ENCODE results near the gene WDR45B.

WDR45B gene

DNA sequence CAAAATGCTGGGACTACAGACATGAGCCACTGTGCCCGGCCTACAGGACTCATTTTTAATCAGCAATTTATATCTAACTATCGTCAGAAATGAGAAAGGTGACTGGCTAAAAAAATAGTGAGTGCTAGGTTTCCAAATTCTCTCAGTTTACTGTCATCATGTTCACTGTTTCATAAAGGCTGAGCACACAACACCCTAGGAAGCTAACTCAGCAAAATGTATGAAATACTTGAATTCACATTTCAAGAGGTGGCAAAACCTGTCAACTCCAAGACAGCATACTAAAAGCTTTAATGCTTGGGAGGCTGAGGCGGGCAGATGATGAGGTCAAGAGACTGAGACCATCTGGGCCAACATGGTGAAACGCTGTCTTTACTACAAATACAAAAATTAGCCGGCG lies 16.7 kb downstream of the WDR45B start:
- DNase-seq (ENCODE audit: low read depth in 1 of 2, low spot score in 1 of 2), result no peak

DNA sequence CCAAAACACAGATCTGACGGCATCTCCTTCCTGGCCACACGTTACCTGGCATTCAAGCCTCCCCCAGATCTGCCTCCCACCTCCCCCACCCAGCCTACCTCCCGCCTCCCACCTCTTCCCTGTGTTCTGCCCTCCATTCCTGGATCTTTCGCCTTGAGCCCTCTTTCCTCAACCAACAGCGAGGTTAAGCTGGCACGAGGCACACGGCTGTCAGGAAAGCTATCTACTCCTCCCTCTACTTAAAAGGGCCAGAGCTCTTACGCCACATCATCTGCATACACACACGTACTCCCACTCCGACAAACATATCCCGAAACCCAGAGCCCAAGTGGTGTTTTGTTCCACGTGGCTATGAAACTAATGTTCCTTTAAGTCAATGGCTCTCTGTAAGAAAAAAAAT lies 18.0 kb downstream of the WDR45B start:
- DNase-seq (ENCODE audit: low read depth in 1 of 2, low spot score in 1 of 2), result no peak

DNA sequence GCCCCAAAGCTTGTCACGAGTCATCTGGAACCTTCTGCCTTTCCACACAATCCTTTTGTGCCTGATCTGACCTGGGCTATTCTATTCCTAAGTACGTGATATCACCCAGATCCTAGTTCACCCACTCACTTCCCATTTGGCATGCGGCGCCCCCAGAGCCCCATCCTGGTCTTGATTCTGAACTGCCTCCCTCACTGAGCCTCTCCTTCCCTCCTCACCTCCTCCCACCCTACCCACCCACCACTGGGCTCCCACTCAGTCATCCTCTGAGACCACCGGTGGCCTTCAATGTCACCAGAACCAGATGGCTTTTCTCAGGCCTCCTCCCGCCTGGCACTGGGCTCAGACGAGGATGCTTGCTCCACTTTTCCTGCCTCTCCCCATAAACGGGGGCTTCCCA lies 18.5 kb downstream of the WDR45B start:
- DNase-seq (ENCODE audit: low read depth in 1 of 2, low spot score in 1 of 2), result no peak

DNA sequence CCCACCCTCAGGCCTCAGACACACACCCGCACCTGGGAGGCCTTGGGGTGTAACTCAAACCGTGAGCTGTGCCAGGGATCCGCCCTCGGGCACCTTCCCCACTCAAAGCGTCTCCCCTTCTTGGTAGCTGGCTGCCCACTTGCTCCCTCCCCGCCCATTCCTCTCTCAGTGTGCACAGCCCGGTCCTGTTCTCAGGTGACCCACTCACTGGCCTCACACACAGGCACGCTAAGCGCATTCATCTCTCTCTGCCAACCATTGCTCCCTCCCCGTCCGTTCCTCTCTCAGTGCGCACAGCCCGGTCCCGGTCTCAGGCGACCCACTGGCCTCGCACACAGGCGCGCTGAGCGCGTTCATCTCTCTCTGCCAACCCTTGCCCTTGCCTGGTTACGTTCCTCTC lies 20.8 kb downstream of the WDR45B start:
- DNase-seq (ENCODE audit: low read depth in 1 of 2, low spot score in 1 of 2), result no peak

DNA sequence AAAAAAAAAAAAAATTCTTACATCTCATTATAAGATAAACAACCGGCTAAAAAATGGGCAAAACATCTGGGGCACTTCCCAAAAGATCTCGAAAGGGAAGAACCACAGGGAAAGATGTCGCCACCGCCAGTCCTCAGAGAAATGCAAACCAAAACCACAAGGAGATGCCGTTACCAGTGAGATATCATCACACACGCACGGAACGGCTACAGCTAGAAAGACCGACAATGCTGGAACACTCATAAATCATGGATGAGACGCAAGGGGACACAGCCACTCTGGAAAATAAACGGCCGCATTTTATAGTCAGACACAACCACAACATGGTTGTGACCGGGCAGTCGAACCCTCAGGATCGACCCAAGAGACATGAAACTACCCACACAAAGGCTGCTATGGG lies 24.5 kb downstream of the WDR45B start:
- DNase-seq (ENCODE audit: low read depth in 1 of 2, low spot score in 1 of 2), result no peak

DNA sequence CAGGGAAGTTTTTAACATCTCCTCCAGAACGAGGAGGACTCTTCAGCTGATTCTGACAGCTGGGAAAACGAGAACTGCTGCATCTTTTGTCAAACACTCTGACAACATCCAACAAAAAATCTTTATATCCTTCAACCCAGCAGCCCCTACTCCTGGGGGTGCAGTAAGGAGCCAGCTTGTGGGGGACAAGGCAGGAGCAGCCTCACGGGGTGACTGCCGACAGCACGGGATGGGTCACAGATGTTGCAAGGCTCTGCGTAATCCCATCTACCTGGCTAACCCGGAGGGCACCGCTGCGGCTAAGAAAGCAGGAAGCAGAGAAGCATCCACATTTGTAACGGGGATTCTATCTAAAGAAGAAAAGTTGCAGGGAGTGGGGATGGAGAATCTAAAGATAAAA lies 28.6 kb downstream of the WDR45B start:
- no peak for DNase-seq (ENCODE audit: low read depth in 1 of 2, low spot score in 1 of 2)

DNA sequence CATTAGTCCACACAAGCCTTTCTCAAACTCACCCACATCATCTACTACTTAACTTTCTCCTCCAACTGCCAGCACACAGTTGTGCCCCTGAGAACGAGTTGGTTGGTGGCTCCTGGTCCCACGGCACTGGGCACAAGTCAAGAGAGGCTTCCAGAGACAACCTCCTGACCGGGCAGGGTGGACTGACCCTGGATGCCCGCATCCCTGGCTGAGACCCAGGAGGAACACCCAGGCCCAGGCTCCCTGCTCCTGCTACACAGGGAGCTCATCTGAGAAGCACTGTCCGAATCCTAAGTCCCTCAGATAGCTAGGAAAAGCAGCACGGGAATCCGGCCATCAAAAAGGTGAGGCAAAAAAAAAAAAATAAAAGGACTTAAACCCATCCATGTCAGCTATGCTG lies 29.0 kb downstream of the WDR45B start:
- no peak for DNase-seq (ENCODE audit: low read depth in 1 of 2, low spot score in 1 of 2)

DNA sequence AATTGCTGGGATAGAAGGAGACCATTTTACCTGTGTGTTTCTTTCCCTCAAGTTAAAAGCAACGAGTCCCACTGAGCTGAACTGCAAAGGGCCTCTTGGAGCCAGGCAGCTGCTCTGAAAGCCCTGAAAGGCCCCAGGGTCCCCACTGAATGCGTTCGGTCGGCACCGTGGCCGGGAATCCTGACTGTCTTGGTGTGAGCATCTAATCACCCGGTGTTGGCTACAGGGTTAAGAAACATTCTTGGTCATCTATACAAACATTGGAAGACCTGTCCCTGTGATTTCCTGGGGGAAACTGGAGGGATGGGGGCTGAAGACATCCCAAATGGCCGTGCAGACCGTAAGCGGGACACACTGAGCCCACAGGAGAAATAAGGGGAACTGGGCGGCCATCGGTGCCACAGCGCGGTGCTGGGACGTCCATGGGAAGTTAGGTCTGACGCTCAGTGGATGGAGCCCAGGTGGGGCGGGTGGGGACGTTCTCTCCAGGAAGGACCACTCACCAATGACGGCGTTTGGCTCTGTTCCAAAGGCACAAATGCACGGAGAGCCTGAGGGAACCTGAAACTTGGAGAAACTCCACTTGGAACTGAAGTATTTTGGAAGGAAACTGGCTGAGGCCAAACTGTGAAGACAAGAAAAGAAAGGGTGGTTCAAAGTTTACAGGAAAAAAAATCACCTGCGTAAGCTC lies 32.1 kb downstream of the WDR45B start:
- no peak for DNase-seq (ENCODE audit: low read depth in 1 of 2, low spot score in 1 of 2)

DNA sequence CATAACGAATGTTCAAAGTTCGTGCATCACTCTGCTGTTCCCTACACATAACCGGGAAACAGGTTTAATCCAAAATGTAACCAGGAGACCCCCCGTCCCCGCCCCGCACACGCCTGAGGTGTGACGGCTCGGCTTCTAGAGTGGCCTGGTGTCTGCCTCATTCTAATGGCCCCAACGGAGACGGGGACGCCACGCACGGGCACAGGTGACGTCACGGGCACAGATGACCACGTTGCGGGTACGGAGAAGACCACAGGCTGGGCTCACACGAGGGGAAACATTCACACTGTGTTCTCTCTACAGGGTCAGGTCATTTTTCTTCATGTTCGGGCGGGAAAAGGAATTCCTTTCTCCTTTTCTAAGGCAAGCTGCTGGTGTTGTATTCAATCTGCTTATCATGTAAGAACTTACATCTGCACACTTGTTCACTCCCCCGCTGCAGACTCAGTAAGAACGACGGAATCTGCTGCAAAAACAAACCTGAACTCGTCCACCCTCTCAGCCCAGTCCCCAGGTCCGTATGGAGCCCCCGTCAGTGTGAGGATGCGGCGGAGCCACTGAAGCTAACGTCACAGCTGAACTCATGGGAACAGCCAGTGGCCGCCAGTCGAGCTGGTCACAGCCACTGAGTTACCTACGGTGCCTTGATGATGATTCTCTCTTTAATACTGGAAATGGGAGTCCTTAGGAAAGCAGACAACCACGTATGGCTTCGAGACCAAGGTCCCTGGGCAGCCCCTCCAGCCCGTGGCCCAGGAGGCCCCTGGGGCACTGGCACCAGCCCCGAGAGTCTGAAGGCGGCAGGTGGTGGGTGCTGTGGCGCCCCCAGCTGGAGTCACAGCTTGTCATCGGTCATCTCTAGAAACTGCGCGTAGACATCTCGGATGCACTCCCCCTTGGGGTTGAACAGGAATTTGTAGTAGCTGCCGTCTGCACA lies 32.9 kb downstream of the WDR45B start:
- no peak for DNase-seq (ENCODE audit: low read depth in 1 of 2, low spot score in 1 of 2)

DNA sequence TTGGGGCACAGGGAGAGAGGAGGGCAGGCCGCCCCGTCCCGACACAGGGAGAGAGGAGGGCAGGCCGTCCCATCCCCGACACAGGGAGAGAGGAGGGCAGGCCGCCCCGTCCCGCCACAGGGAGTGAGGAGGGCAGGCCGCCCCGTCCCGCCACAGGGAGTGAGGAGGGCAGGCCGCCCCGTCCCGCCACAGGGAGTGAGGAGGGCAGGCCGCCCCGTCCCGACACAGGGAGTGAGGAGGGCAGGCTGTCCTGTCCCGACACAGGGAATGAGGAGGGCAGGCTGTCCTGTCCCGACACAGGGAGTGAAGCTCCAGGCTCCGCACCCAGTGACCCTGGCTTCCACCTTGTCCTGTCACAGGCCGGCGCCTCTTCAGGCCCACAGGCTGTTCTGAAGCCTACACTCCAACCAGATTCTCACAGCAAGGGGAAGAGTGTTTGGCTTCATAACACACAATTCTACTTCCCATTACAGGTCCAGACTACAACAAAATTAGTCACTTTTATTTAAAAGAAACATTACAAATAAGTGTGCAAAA lies 34.1 kb downstream of the WDR45B start:
- no peak for DNase-seq (ENCODE audit: low read depth in 1 of 2, low spot score in 1 of 2)

DNA sequence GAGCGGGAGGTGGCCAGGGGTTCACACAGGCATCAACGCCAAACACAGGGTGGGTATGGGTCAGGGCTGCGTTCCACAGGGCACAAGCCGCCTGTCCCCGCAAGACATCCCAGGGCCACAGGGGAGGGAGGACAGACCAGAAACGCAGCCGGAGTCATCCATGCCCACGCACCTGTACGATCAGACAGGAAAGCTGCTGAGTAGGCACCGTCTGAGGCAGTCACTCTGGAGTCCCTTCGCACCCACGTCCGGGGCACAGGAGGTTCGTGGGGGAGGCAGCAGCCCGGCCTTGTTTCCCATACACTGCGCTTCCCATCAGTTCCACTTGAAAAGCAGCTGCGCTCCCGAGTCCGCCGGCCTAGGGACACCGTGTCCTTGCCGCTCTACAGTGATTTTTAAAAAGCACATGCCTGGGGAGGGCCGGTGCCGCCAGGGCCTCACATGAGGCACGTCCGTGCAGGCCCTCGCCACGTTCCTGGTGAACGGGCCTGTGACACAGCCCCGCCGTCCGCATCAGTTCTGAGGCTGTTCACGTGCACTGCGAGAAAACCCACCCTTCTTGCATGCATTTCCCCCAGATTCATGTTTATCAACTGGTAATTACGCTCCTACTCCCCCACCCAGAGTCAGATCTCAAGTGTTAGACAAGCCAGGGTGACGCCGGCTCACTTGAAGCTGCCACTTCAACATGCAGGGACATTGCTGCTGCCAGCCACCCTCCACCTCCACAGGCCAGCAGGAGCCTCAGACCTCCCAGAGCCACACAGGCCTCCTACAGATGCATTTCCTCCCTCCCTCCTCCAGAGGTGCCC lies 34.8 kb downstream of the WDR45B start:
- no peak for DNase-seq (ENCODE audit: low read depth in 1 of 2, low spot score in 1 of 2)

DNA sequence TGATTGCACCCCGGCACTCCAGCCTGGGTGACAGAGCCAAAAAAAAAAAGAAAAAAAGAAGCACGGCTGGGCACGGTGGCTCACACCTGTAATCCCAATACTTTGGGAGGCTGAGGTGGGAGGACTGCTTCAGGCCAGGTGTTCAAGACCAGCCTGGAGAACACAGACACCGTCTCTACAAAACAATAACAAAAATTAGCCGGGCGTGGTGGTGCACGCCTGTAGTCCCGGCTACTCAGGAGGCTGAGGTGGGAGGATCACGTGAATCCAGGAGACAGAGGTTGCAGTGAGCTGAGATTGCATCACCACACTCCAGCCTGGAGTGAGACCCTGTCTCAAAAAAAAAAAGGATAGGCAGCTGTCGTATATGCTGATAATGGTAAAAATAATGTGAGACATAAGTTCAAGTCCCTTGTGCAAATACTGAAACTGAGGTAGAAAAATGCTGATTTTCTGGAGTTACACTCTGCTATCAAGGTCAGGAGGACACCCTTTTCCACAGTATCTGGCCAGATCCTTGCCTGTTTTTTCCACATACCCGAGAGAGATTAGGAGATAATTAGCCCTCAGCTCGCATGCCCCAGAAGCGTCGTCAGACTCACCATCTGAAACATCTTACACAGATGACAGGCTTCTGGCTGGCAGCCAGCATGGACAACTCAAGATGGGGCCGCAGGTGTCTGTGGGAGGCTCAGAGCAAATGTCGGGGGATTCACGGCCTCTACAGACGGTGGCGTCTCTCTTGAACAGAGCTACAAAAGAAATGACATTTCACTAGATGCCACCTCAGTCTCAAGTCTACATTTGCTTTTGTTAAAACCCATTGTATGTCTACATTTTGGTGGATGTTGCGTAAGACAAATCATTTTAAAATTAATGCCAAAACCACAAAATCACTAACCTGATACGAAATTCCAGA lies 36.8 kb downstream of the WDR45B start:
- no peak for DNase-seq (ENCODE audit: low read depth in 1 of 2, low spot score in 1 of 2)

DNA sequence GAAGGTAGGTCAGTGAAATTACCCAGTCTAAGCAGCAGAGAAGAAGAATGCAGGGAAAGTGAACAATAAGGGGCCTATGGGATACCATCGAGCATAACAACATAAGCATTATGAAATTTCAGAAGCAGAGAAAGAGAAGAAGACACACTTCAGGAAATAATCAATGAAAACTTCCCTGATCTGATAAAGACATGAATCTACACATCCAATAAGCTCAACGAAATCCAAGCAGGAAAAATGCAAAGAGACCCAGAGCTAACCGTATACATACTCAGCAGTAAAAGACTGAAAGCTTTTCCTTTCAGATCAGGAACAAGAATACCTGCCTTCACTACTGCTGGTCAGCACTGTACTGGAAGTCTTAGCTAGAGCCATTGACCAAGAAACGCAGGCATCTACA lies 38.6 kb downstream of the WDR45B start:
- no peak for DNase-seq (ENCODE audit: low read depth in 1 of 2, low spot score in 1 of 2)

DNA sequence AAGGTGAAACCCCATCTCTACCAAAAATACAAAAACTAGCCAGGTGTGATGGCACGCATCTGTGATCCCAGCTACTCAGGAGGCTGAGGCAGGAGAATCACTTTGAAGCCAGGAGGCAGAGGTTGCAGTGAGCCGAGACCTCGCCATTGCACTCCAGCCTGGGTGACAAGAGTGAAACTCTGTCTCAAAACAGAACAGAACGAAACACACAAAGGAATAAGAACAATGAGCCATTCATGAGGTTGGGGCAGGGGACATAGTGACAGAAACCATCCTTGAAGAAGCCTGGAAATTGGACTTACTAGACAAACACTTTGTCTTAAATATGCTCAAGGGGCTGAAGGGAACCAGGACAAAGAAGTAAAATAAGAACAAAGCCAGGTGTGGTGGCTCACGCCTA lies 39.4 kb downstream of the WDR45B start:
- no peak for DNase-seq (ENCODE audit: low read depth in 1 of 2, low spot score in 1 of 2)

DNA sequence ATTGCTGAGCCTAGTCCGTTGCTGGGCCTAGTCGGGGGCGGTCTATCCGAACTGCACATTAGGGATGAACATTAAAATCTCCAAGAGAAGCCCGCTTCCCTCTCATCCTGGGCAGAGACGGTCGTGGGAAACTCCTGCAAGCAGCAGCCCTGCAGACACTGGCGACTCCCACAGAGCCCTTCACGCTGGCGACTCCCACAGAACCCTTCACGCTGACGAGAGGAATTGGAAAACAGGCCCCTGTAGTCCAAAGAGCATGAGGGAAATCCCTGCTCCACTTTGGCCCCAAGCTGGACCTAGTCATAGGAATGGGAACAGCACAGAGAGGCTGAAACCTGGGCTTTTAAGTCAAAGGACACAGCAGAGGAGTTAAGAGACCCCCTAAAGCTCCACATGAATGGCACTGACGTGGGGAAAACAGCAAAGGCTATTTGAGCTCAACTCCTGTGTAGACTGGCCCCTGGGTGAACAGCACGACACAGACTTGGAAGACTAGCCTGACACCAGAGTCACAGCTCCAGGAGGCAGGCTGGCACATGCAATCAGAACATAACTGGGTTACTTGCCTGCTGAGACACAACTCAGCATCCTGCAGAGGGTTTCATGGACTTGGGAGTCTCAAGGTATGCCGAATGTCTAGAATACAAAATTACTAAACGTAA lies 42.2 kb downstream of the WDR45B start:
- no peak for DNase-seq (ENCODE audit: low read depth in 1 of 2, low spot score in 1 of 2)

DNA sequence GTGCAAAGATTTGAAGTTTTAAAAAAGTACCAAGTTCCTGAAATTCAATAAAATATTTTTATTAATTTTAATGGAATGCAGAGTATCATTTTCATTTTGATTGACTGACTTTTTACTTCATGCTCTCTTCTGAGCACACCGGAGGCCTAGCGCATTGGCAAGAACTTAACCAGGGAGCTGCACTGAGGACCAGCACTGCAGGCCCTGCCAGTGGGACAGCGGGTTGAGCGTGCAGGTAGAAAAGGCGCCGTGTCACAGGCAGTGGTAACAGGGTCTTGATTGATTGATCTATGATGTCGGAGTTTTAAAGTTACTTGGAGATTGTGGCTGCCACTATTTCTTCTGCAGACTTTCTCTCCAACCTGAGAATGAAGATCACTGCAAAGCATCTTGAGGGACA lies 43.7 kb downstream of the WDR45B start:
- DNase-seq (ENCODE audit: low read depth in 1 of 2, low spot score in 1 of 2), result no peak

DNA sequence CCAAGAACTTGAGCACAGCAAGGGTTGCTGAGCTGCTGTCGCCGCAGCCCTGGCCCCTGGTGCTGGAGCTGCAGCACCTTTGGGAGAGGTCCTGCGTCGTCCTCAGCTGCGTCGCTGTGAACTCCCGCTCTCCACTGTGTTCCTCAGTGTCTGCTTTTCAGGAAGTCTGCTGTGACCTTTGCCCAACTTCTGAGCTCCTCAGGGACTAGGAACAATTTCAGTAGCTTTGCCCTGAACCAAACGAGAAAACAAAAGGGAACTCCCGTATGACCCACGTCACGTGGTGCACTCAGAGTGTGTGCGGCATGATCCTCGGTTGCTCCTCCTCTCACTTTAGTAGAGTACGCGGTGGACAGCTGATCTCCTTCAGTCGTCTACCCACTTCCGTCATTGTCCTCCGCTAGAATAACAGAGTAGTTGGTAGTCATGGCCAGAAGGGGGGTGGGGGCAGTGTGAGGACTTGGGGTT lies 44.2 kb downstream of the WDR45B start:
- no peak for DNase-seq (ENCODE audit: low read depth in 1 of 2, low spot score in 1 of 2)

DNA sequence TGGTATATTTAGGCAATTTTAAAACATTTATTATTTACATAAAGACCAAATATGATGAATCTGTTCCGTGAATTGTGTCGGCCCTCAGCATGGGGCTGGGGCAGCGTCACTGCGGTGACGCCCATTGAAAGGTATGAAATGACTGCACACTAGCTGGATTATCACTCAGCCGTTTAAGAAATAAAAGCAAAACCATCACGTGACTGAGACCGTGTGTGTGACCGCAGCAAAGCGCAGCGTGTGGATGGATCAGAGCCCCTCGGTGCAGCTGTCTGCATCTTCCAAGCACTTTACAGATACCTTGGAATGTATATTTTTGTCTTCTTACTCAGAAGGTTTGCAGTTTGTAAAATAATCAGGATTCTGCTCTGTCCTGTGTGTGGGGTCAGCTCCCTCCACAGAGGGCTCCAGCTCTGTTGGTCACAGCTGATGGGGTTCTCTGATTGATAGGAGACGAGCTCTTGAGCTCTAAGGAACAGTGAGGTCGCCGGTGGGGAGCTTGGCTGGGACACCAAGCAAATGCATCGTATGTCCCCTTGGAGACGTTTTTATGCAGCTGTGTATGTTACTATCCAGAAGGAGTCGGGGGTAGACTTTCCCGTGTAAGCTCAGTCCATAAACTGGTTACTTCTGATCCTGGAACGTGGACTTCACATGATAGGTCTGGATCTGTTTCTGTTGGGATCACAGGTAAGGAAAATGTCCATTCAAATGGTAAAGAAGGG lies 45.1 kb downstream of the WDR45B start:
- DNase-seq (ENCODE audit: low read depth in 1 of 2, low spot score in 1 of 2), result no peak

DNA sequence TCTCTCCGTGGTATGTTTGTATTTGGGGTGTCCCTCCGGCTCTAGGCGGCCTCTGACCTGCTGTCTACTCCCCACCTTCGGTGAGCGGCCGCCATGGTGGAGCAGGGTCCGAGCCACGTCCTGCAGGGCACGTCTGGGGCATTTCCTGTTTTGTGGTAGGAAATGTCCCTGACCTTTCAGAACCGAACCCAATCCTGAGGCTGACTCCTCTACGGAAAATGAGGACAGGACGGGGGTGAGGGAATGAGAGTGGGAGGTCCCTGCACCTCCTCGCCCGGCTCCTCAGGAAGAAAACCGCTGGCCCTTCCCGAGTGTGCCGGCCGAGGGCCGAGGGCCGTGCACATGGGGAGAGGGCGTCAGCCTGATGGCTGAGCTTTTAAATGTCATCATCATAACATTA lies 45.8 kb downstream of the WDR45B start:
- no peak for DNase-seq (ENCODE audit: low read depth in 1 of 2, low spot score in 1 of 2)

All from activated CD4-positive, alpha-beta T cell treated with anti-CD3 and anti-CD28 coated beads, Interleukin-2, amount 50 U/mL, for 24 hours (primary cell).